HUES6 (cell line): ENCODE results near the gene NOLC1.
"Not testable (repeated sequence)": the region's sequence is repeated elsewhere in the genome, so short reads cannot be mapped to it uniquely, and the experiment has no call there.

Experiments
- H3K27ac ChIP-seq: 2 replicates; pipeline ENCODE4 v1.7.0; 2013; ENCODE audit warnings: low read depth, mild to moderate bottlenecking, low read length, inconsistent platforms
- H3K27me3 ChIP-seq: 2 replicates; pipeline ENCODE4 v1.6.1; 2013; ENCODE audit warnings: low read length; ENCODE audit not compliant: control insufficient read depth, insufficient read depth
- H3K36me3 ChIP-seq: 2 replicates; pipeline ENCODE4 v1.6.1; 2013; ENCODE audit warnings: low read length; ENCODE audit not compliant: control insufficient read depth, insufficient read depth
- H3K4me1 ChIP-seq: 2 replicates; pipeline ENCODE4 v1.6.1; 2013; ENCODE audit warnings: low read length; ENCODE audit not compliant: control insufficient read depth, insufficient read depth
- H3K4me3 ChIP-seq: 2 replicates; pipeline ENCODE4 v1.5.1; 2013; ENCODE audit warnings: low read depth, low read length
- H3K9ac ChIP-seq: one replicate; pipeline ENCODE4 v1.6.1; 2013; ENCODE audit warnings: mild to moderate bottlenecking, low read length
- H3K9me3 ChIP-seq: 2 replicates; pipeline ENCODE4 v1.6.1; 2013; ENCODE audit warnings: low read depth, low read length; ENCODE audit not compliant: control insufficient read depth, insufficient read depth

The NOLC1 gene

GRCh38 chr10:102188941-102189898, 37.0 kb downstream of the NOLC1 start:
- H3K9ac ChIP-seq, H3K27me3 ChIP-seq, H3K36me3 ChIP-seq, H3K4me3 ChIP-seq, H3K27ac ChIP-seq, H3K4me1 ChIP-seq: not testable (repeated sequence)
- H3K9me3 ChIP-seq: peaks cover 57% of the 10 kb centered on the region

- Histone ChIP-seq H3K4me3 (no peak overlapping the region), H3K9me3 (peaks cover 37% of the 10 kb centered on the region), H3K9ac (no peak overlapping the region), H3K36me3 (no peaks in the 10 kb centered on the region), H3K4me1 (no peaks in the 10 kb centered on the region), H3K27me3 (no peaks in the 10 kb centered on the region), H3K27ac (no peak overlapping the region)
Observed at GRCh38 chr10:102191956-102192355, 39.8 kb downstream of the NOLC1 start.

DNA sequence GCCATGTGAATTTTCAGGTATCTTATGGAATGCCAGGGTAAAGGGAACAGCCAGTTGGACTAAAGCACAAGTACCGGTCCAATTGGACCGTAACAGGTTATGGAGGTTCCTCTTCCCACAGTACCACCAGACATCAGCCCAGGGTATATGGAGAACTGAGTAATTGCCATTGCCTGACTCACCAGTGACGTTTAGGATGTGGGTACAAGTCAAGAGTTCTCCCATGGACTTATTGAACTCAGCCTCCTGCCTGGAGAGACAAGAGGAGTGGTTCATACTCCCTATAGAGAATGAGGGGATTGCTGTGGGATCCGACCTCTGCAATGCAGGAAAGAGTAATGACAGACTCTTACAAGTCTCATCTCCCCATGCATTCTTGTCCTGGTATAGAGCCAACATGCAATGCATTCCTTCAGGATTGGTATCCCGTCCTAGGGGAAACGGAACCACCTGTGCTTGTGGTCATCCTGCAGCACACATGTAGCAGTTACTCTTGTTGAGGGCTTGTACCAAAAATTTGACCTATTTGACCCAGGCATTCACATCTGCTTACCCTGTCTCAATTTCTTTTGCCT, 43.2 kb downstream of the NOLC1 start:
- no peaks in the 10 kb centered on the region for H3K4me1 ChIP-seq
- no peak overlapping the region for H3K9ac ChIP-seq
- no peak overlapping the region for H3K27ac ChIP-seq
- peaks cover 21% of the 10 kb centered on the region for H3K9me3 ChIP-seq
- H3K27me3 ChIP-seq: peaks cover 4% of the 10 kb centered on the region; the same call in 1 of the 2 replicates
- no peaks in the 10 kb centered on the region for H3K36me3 ChIP-seq
- no peak overlapping the region for H3K4me3 ChIP-seq

DNA sequence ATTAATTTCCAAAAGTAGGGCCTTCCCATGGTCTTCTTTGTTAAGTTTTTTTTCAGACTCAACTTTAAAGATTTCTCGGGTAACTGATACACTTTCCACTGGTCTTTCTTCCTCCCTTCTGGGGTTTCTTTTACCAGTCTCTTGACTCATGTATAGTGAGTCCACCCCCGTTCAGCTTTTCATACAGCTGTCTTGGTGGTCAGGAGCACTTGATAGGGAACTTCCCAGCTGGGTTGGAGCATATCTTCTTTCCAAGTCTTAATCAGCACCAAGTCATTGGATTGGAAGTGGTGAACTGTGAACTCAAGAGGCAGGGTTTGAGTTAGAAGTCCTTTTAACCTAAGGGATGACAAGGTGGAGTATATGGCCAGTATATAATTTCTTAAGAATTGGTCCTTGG, 44.7 kb downstream of the NOLC1 start:
- Histone ChIP-seq H3K9ac (no peak overlapping the region), H3K36me3 (no peaks in the 10 kb centered on the region), H3K9me3 (peaks cover 23% of the 10 kb centered on the region), H3K4me3 (no peak overlapping the region), H3K27me3 (peaks cover 4% of the 10 kb centered on the region; the same call in 1 of the 2 replicates), H3K27ac (no peak overlapping the region), H3K4me1 (no peaks in the 10 kb centered on the region)

- peaks cover 4% of the 10 kb centered on the region; the same call in 1 of the 2 replicates for H3K27me3 ChIP-seq
- no peak overlapping the region for H3K9ac ChIP-seq
- H3K4me3 ChIP-seq: no peak overlapping the region
- no peak overlapping the region for H3K27ac ChIP-seq
- H3K4me1 ChIP-seq: no peaks in the 10 kb centered on the region
- H3K36me3 ChIP-seq: no peaks in the 10 kb centered on the region
- H3K9me3 ChIP-seq: peaks cover 13% of the 10 kb centered on the region; the same call in 1 of the 2 replicates
Observed at GRCh38 chr10:102198027-102198426, 45.8 kb downstream of the NOLC1 start.

GRCh38 chr10:102200751-102201640, 48.8 kb downstream of the NOLC1 start:
- Histone ChIP-seq H3K9me3 (peaks cover 19% of the 10 kb centered on the region; the same call in 1 of the 2 replicates), H3K27me3 (peaks cover 7% of the 10 kb centered on the region; the same call in 1 of the 2 replicates), H3K4me1 (no peaks in the 10 kb centered on the region), H3K4me3 (no peak overlapping the region), H3K9ac (no peak overlapping the region), H3K27ac (no peak overlapping the region), H3K36me3 (no peaks in the 10 kb centered on the region)

GRCh38 chr10:102202386-102202785, 50.2 kb downstream of the NOLC1 start:
- H3K36me3 ChIP-seq: no peaks in the 10 kb centered on the region
- H3K27ac ChIP-seq: no peak overlapping the region
- H3K9me3 ChIP-seq: peaks cover 19% of the 10 kb centered on the region; the same call in 1 of the 2 replicates
- H3K4me1 ChIP-seq: no peaks in the 10 kb centered on the region
- peaks cover 7% of the 10 kb centered on the region; the same call in 1 of the 2 replicates for H3K27me3 ChIP-seq
- H3K4me3 ChIP-seq: no peak overlapping the region
- no peak overlapping the region for H3K9ac ChIP-seq

- no peaks in the 10 kb centered on the region for H3K36me3 ChIP-seq
- H3K4me1 ChIP-seq: no peaks in the 10 kb centered on the region
- H3K9me3 ChIP-seq: peaks cover 8% of the 10 kb centered on the region; the same call in 1 of the 2 replicates
- no peak overlapping the region for H3K4me3 ChIP-seq
- peaks cover 3% of the 10 kb centered on the region; the same call in 1 of the 2 replicates for H3K27me3 ChIP-seq
- no peak overlapping the region for H3K9ac ChIP-seq
- no peak overlapping the region for H3K27ac ChIP-seq
Observed at GRCh38 chr10:102208311-102209035, 56.3 kb downstream of the NOLC1 start.

GRCh38 chr10:102211615-102212299, 59.6 kb downstream of the NOLC1 start:
- Histone ChIP-seq H3K9me3 (no peaks in the 10 kb centered on the region), H3K27me3 (no peaks in the 10 kb centered on the region), H3K9ac (no peak overlapping the region)

More at GRCh38 chr10:102211615-102212299, 59.6 kb downstream of the NOLC1 start:
- H3K27ac ChIP-seq: no peak overlapping the region
- H3K4me1 ChIP-seq: no peaks in the 10 kb centered on the region
- H3K4me3 ChIP-seq: no peak overlapping the region
- no peaks in the 10 kb centered on the region for H3K36me3 ChIP-seq
